ENCODE results near the gene LRP1B.

GRCh38 chr2:141748616-141749015 is 382.2 kb downstream of the LRP1B start:
- TF ChIP-seq POLR2A (IDR thresholded peaks at IDR 0.05) = no peak
- TF ChIP-seq, protein P1, sequence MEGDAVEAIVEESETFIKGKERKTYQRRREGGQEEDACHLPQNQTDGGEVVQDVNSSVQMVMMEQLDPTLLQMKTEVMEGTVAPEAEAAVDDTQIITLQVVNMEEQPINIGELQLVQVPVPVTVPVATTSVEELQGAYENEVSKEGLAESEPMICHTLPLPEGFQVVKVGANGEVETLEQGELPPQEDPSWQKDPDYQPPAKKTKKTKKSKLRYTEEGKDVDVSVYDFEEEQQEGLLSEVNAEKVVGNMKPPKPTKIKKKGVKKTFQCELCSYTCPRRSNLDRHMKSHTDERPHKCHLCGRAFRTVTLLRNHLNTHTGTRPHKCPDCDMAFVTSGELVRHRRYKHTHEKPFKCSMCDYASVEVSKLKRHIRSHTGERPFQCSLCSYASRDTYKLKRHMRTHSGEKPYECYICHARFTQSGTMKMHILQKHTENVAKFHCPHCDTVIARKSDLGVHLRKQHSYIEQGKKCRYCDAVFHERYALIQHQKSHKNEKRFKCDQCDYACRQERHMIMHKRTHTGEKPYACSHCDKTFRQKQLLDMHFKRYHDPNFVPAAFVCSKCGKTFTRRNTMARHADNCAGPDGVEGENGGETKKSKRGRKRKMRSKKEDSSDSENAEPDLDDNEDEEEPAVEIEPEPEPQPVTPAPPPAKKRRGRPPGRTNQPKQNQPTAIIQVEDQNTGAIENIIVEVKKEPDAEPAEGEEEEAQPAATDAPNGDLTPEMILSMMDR (IDR thresholded peaks at IDR 0.05) = no peak

All from Peyer's patch (tissue), 4 donors.